Peyer's patch (tissue), 4 donors: Measurements from ENCODE around the gene TSPAN15. TPM values are rescaled to one million over a fixed set of nuclear protein-coding genes. Genes with fewer than 3 reads are reported as not detected.

Experiments used
- DNase-seq, 3 donors: peaks; one replicate each; pipeline ENCODE4 v3.0.0-alpha.2; 2017 to 2019
- H3K27ac ChIP-seq, 4 donors: fragments of 200-600 bp; sonication (generic); one replicate each; pipeline ENCODE4 v1.5.1; 2016 to 2019
- H3K27me3 ChIP-seq, 2 donors: fragments of 200-600 bp; sonication (generic); one replicate each; pipeline ENCODE4 v1.5.1; 2019
- H3K36me3 ChIP-seq, 3 donors: fragments of 200-600 bp; sonication (generic); one replicate each; pipeline ENCODE4 v1.5.1; 2016 to 2019
- H3K4me1 ChIP-seq, 4 donors: fragments of 200-600 bp; sonication (generic); one replicate each; pipeline ENCODE4 v1.5.1; 2016 to 2019
- H3K4me3 ChIP-seq, 4 donors: fragments of 200-600 bp; sonication (generic); 1 replicate in 3 of 4; 2 replicates in 1 of 4; pipeline ENCODE4 v1.5.1; 2016 to 2019; ENCODE audit warnings: mild to moderate bottlenecking in 1 of 4
- H3K9me3 ChIP-seq, 4 donors: fragments of 200-600 bp; sonication (generic); one replicate each; pipeline ENCODE4 v1.5.1; 2016 to 2019; ENCODE audit warnings: mild to moderate bottlenecking in 1 of 4
- CTCF ChIP-seq, 6 experiments: fragments of 450-650 bp in 4 of 6; fragments of 200-600 bp in 2 of 6; sonication (generic) in 1 of 6; IDR thresholded peaks; one replicate each; pipeline ENCODE4 v1.5.1; 2017 to 2019; ENCODE audit warnings: antibody characterized with exemption in 6 of 6, mild to moderate bottlenecking in 3 of 6, moderate library complexity in 1 of 6
- POLR2A ChIP-seq, 2 donors: fragments of 450-650 bp; IDR thresholded peaks; one replicate each; pipeline ENCODE4 v1.5.1; 2017; ENCODE audit warnings: antibody characterized with exemption in 2 of 2, mild to moderate bottlenecking in 2 of 2, moderate library complexity in 2 of 2
- total RNA-seq, 4 donors: library from RNA; depleted of rRNA; stranded (reverse); fragments of >200 nt; gene quantifications; one replicate each; pipeline ENCODE4 v1.1.0, GENCODE V29; 2016

TSPAN15 gene
- total RNA-seq, 4 donors from 2014 or later = 32.2 to 110 (median 94.4) TPM

- Histone ChIP-seq H3K27ac (peak overlapping the region in 1 of 4 donors; percentile 54), H3K9me3 (peaks cover 0 to 7% (median 0%) of the 10 kb centered on the region in 4 donors), H3K27me3 (no peaks in the 10 kb centered on the region), H3K4me3 (no peak overlapping the region), H3K36me3 (peaks cover 0 to 52% (median 0%) of the 10 kb centered on the region in 3 donors), H3K4me1 (peaks cover 0 to 7% (median 0%) of the 10 kb centered on the region in 4 donors)
- TF ChIP-seq POLR2A (IDR thresholded peaks at IDR 0.05) (no peak), CTCF (IDR thresholded peaks at IDR 0.05) (no peak)
- no peak for DNase-seq
Observed at GRCh38 chr10:69491611-69492010, 40.3 kb downstream of the TSPAN15 start.

- no peaks in the 10 kb centered on the region for H3K27me3 ChIP-seq
- peaks cover 0 to 7% (median 0%) of the 10 kb centered on the region in 4 donors for H3K9me3 ChIP-seq
- peak in 1 of 3 donors; percentile 47 for DNase-seq
- no peak overlapping the region for H3K4me3 ChIP-seq
- TF ChIP-seq POLR2A (IDR thresholded peaks at IDR 0.05) (no peak), CTCF (IDR thresholded peaks at IDR 0.05) (no peak)
- peaks cover 0 to 52% (median 0%) of the 10 kb centered on the region in 3 donors for H3K36me3 ChIP-seq
- peaks cover 0 to 7% (median 0%) of the 10 kb centered on the region in 4 donors for H3K4me1 ChIP-seq
- H3K27ac ChIP-seq = peak overlapping the region in 2 of 4 donors; percentile 19 to 54
Observed at GRCh38 chr10:69492091-69492745, 41.0 kb downstream of the TSPAN15 start.

GRCh38 chr10:69492746-69493462 lies 41.6 kb downstream of the TSPAN15 start:
- Histone ChIP-seq H3K36me3 (peaks cover 0 to 45% (median 0%) of the 10 kb centered on the region in 3 donors), H3K4me3 (no peak overlapping the region), H3K27me3 (no peaks in the 10 kb centered on the region), H3K9me3 (peaks cover 0 to 6% (median 0%) of the 10 kb centered on the region in 4 donors), H3K4me1 (peaks cover 0 to 7% (median 0%) of the 10 kb centered on the region in 4 donors), H3K27ac (peak overlapping the region in 2 of 4 donors; percentile 19 to 54)
- DNase-seq = peak in 1 of 3 donors; percentile 47
- TF ChIP-seq CTCF (IDR thresholded peaks at IDR 0.05) (no peak), POLR2A (IDR thresholded peaks at IDR 0.05) (no peak)

- H3K9me3 ChIP-seq = no peaks in the 10 kb centered on the region
- H3K4me1 ChIP-seq = peaks cover 0 to 7% (median 0%) of the 10 kb centered on the region in 4 donors
- H3K36me3 ChIP-seq = peaks cover 0 to 40% (median 0%) of the 10 kb centered on the region in 3 donors
- no peak overlapping the region for H3K4me3 ChIP-seq
- DNase-seq = peak in 2 of 3 donors; percentile 34 to 38
- no peaks in the 10 kb centered on the region for H3K27me3 ChIP-seq
- H3K27ac ChIP-seq = peak overlapping the region in 1 of 4 donors; percentile 26
- no peak for TF ChIP-seq POLR2A (IDR thresholded peaks at IDR 0.05)
- TF ChIP-seq CTCF (IDR thresholded peaks at IDR 0.05) = no peak
Observed at GRCh38 chr10:69494626-69495558, 43.6 kb downstream of the TSPAN15 start.

- H3K9me3 ChIP-seq = no peaks in the 10 kb centered on the region
- H3K27ac ChIP-seq = no peak overlapping the region
- H3K36me3 ChIP-seq = peaks cover 0 to 39% (median 0%) of the 10 kb centered on the region in 3 donors
- H3K4me3 ChIP-seq = no peak overlapping the region
- H3K27me3 ChIP-seq = no peaks in the 10 kb centered on the region
- H3K4me1 ChIP-seq = peaks cover 0 to 7% (median 0%) of the 10 kb centered on the region in 4 donors
- peak in 1 of 3 donors; percentile 36 for DNase-seq
- TF ChIP-seq POLR2A (IDR thresholded peaks at IDR 0.05) (no peak), CTCF (IDR thresholded peaks at IDR 0.05) (no peak)
Observed at GRCh38 chr10:69495666-69496065, 44.4 kb downstream of the TSPAN15 start.
